ENCODE results near the gene GSTM3.
A peak's percentile ranks its signal among the peaks of the same experiment; 100 is the strongest.
"Not testable (repeated sequence)": the region's sequence is repeated elsewhere in the genome, so short reads cannot be mapped to it uniquely, and the experiment has no call there.

The GSTM3 gene

DNA sequence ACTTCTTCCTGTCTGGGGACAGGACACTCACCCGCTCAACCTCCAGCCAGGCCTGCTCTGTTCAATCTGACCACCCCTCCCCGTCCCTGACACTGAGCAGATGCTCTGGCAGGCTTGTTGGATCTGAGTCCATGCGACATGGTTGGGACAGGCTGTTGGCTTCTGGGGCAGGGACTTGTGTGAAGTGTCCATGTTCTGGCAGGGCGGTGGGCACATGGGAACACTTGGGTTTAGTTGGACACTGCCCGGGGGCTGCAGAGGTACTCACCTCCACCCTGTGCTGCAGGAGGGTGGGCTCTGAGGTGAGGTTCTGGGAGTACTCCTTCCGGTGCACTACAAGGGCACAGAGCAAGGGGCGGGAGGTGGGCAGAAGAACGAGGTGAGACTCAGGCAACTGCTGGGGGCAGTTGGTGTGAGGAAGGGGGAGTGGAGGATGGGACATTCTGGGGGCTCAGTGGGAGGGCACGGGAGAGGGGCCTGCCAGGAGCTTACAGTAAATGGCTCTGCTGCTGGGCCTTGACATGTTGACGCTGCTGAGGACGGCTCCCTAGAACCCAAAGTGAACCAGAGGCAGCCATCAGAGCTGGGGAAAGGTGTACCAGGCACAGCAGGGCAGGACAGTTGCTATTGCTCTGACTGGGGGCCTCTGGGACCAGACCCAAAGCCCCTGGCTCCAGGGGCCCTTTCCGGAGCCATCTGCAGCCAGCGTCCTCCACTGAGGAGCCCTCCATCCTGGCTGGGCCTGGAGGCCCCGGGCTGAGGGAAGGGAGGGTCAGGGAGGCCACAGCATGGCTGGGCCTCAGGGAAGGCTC is 20.6 kb upstream of the GSTM3 start:
- DNase-seq = peak in 2 of 14 donors; percentile 32 to 89

DNA sequence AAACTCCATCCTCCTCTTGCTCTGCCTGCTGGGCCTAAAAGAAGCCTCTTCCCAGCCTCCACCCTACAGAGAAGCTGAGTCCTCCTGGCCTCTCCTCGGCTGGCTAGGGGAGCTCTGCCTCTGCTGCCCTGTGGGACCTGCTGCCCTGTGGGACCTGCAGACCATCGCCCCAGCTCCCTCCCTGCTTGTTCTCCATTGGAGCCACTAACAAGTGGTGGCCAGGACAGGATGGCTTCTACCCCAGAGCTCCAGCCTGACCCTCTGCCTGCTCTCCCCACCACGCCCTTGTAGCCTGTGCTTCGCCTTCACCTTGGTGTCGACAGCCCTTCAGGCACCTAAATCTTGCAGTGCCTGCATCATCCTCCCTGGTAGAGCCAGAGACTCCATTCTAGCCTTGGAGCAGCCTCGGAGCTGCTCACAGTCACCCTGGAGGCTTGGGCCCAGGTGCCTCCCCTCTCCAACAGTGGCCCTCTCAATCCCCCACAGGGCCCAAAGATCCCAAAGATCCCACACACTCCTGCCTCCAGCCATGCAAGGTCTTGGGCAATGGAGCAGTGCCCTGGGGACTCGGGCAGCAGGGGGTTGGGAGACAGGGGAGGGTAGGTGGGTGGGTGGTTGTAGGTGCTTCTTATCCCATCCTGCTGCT is 19.9 kb upstream of the GSTM3 start:
- DNase-seq = no peak

DNA sequence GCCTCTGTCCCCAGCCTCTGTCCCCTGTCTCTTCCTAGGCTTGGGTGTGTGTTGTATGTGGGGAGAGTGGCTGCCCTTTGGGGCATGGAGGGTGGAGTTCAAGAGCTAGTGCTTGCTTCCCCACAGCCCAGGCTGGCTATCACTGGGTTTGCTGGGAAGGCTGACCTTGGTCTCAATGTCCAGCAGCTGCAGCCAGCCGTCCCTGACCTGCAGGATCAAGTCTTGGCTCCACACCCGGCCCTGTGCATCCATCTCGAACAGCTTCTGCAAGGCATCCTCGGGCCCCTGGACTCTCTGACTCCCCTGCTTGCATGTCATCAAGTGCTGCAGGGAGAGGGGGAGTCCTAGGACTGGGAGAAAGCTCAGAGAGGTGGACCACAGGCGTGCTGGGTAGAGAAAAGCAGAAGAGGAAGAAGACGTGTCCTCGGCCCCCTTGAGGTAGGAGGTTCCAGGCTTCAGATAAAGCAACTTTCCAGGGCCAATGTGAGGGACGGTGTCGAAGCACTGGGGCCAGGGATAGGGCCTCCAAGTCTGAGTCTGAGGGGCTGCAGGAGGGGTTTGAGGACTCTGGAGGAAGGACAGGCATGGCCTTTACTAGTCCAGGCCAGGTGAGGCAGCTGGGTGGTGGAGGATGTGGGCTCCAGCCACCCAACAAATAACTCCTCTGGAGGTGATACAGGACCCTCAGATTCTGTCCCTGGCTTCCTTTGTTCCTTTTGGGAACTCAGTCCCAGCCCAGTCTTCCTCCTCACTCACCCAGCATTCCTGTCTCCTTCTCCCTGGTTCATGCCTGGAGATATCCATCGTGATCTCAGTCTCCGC is 18.9 kb upstream of the GSTM3 start:
- DNase-seq = no peak

DNA sequence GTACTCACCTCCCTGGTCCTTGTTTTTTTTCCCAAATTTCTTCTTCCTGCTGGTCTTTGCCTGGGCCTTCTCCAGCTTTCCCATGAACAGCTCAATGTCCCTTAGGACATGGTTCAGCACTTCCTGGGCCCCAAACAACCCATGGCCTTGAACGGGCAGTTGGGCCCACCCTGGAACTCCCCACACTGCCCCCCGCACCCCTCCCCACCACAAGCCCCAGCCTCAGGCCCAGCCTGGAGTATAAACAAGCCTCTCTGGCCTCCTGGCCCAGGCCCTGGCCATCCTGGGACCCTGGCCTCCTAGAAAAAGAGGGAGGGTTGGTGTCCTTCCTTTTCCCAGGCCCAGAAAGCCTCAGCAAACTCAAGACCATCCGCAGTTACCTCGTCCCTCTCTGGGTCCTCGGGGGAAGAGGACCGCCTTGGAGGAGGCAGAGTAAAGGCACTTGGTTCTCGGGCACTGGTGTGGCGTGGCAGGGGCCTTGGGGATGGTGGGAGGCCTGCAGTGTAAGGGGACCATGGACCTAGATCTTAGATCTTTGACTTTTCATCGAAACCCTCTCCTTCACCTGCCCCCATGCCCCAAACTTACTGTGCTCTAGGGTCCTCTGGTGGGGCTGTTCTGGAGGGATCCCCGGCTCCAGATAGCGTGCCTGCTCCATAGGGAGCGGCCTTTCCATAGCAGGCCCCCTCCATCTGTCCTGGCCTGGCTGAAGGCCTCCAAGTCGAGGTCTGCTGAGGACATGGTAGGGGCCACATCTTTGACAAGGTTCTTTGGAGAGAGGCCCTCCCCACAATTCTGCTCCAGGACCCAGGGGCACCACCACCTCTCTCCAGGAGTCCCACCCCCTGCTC is 17.3 kb upstream of the GSTM3 start:
- DNase-seq = no peak

DNA sequence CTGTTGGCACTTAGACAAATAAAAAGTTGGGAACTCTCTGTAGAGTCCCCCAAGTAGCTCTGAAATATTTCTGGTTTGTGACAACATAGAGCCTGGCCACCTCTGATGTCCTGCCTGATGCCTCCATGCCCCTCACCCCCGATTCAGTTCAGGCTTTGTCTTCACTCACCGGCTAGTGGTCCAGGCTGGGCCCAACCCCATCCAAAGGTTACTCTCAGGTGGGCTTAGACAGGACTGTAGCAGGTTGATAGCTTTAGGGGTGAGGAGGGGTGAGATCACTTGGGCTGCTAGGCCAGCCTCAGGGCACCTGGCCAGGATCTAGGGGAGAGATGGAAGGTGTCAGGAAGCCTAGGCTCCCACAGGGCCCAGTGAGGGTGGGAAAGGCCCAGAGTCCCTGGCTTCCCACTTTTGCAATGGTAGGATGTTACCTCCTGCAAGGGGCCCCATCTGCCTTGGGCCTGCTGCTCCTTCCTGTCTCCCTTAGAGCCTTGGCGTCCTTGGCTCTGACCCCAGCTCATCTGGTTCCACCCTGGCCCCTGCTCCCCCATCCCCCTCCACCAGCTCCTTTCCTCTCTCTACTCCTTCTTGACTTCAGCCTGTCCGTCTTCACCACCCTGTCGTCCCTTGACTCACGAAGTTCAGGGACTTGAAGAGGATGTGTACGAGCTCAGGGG is 16.1 kb upstream of the GSTM3 start:
- no peak for DNase-seq

DNA sequence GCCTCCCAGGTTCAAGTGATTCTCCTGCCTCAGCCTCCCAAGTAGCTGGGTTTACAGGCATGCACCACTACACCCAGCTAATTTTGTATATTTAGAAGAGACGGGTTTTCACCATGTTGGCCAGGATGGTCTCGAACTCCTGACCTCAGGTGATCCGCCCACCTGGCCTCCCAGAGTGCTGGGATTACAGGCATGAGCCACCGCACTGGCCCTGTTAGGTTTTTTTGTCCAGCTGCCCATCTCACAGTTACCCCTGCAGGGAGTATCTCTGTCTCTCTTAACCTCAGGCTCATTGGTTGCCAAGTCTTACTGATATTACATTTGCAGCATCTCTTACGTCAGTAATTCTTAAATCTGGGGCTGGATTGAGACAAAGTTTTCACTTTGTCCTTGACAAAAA is 15.5 kb upstream of the GSTM3 start:
- not testable (repeated sequence) for DNase-seq

DNA sequence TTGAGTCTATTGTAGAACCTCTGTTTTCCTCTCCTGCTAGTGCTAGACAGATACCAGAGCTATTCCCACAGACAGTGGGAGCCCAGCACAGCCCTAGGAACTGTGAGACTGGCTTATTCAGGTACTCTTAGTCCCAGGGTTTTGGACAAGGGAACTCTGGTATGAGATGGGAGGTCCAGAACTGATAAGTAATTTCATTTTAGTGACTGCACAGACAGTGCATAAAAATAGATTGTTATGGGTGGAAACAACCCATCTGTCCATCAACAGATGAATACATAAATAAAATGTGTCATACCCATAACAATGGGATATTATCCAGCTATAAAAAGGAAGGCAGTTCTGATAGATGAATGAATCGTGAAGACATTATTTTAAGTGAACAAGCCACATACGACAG is 13.9 kb upstream of the GSTM3 start:
- no peak for DNase-seq

DNA sequence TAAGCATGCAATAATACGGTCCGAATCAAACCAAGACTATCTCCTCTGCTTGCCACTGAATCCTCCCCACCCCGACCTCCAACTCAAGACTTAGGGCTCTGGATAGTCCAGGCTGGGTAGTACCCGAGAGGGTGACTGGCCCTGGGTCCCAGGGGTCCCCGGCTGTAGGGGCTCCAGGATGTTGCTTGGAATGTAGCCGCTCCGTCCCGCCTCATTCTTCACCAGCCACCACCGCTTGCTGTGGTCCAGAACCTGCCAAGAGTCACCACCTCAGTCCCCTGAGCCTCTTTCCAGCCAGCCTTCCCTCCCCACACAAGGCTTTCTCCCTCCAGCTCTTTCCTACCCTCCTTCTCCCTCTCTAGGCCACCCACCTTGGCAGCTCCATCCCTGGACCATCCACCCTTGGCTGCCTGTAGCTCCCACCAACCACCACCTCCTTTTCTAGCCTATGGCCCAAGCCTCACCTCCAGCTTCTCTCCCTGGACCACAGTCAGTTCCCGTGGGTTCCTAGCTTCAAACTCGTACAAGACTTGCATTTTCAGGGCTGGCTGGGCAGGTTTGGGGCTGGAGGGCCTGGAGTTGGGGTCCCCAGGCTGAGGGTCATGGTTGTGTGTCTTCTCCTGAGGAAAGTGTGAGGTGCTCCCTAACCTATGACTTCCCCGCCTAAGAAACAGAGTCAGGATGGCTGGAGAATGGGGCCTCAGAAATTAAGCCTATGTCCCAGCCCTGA is 10.9 kb upstream of the GSTM3 start:
- DNase-seq = no peak

DNA sequence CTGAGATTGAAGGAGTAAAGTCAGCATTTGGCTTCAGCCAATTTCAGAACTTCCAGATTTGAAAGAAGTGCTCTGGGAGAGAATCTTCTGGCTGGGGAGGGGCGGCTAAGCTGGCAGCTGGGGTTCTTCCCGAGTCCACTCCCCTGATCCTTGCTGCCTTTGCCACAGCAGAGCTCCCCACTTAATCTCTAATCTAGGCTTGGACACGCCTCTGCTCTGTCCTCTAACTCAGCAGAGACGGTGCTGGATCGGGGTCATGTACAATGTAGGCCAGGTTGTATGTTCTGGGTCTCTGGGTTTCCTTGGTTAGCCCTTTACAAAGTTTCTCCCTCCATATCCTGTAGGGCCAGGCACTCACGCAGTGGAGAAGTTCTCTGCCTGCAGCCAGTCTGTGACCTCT is 10.1 kb upstream of the GSTM3 start:
- DNase-seq = no peak

DNA sequence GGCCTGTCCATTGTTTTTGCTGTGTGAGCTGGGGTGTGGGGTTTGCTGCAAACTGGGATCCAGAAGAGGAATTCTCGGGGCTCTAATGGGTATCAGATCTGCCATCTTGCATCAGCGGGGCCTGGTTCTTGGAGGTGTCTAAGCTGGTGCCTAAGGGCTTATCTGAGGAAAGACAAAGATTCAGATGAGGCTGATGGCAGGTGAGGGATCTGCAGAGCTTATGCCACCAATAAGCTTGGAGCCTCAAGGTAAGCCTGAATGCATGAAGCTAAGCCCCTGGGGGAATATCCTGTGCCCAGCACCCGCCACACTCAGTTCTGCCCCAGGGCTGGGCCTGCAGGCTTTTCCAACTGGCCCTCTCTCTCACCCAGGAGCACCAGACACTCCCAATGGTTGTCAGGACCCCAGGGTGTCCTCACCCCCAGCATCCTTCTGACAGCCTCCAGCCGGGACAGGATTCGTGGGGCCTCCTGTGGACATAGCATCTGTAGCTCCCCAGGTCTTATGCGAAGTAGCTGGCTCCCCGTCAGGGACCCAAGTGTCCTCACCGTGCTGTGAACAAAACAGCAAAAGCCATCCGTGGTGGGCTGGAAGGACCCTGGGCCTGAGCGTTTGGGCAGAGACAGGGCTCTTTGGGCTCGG is 9.5 kb upstream of the GSTM3 start:
- no peak for DNase-seq

DNA sequence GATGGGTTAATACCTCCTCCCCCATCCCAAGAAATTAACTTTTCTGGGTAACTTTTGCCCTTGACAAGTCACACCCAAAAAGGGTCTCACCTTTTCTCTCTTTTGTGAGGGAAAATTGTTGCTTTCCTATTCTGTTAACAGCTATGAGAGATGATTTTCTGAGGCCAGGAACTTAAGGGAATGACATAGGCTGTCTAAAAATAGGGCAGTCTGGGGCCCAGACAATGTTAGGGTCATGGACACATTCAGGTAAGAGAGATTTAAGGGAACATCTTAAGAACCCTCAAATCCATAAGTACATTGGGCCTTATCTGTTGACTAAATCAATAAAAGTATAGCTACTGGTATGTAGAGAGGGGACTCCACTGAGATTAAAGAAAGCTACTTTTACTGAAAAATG is 8.4 kb upstream of the GSTM3 start:
- no peak for DNase-seq

DNA sequence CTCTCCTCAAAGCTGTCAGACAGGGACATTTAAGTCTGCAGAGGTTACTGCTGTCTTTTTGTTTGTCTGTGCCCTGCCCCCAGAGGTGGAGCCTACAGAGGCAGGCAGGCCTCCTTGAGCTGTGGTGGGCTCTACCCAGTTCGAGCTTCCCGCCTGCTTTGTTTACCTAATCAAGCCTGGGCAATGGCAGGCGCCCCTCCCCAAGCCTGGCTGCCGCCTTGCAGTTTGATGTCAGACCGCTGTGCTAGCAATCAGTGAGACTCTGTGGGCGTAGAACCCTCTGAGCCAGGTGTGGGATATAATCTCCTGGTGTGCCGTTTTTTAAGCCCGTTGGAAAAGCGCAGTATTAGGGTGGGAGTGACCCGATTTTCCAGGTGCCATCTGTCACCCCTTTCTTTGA is 7.5 kb upstream of the GSTM3 start:
- not testable (repeated sequence) for DNase-seq

DNA sequence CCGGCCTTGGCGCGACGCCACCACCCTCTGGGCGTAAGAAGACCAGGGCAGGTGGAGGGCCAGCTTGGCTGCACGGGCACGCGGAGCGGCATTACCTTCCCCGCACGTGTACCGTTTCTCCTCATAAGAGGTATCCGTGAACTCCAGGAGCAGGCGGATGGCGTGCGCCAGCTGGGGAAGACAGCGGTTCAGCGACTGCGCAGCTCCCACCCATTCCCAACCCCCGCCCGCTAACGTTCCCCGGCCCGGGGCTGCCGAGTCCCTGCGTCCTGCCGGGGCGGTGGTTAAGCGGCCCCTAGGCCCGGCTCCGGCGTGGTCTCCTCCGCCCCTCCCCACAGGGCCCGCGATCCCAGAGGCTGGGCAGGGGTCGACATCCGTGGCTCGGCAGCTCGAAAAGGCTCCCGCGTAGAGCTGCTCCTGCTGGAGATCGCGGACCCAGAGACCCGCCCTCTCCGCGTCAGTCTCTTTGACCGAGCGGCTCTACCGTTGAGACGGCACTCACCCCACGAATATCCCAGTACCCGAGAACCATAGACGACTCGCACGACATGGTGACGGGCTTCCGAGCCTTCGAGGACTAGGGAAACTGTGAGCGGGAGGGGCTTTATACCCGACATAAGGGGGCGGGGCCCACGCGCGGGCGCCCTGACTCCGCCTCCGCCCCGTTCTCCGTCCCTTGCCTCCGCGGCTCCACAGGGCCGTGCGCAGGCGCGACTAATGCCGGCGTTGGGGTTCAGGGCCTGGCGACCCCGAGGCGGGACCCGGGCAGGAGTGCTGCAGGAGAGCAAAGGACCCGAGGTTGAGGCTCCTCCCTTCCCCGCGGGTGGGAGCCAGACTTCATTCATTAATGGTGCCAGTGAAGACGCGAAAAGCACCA is 862 bp downstream of the GSTM3 start:
- peak in 11 of 14 donors; percentile 34 to 77 (median 67) for DNase-seq

DNA sequence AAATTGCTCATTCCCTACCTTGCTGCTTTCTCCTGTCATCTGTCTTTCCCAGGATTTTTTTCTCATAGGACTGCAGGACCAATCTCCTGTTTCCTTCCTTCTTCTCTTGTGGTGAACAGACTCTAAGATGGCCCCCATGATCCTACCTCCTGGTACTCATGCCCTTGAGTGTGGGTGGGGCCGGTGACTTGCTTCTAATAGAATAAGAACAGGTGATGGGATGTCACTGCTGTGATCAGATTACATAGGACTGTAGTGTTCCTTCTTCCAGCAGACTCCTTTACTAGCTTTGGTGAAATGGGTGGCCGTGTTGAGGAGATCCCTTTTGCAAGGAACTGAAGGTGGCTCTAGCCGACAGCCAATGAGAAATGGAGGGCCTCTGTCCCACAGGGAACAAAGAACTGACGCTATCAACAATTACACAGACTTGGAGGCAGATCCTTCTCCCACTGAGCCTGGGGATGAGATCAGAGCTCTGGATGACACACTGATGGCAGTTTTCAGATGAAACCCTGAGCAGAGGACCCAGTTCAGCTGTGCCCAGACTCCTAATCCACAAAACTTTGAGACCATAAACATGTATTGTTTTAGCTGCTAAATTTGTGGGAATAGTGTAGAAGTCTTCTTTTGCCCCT is 7.5 kb downstream of the GSTM3 start:
- DNase-seq = no peak

DNA sequence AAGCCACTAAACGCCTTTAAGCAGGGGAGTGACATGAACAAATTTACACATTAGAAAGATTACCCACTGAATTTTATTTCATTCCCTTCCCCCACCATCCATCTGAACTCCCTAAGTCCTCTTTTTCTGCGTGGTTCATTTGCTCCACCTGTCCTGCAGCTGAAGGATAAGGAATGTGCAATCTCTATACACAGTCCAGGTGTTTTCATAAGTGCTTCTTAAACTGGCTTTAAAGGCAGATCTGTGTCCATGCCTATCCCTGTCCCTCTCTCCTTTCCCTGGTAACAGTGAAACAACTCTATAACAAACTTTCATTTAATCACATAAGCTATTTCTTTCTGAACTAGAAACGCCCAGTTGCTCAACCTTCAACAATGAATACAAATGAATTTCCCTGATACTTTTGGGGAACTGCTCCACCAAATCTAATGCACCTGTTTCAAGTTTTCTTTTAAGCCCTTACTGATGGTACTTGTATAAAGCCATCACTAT is 8.4 kb downstream of the GSTM3 start:
- no peak for DNase-seq

DNA sequence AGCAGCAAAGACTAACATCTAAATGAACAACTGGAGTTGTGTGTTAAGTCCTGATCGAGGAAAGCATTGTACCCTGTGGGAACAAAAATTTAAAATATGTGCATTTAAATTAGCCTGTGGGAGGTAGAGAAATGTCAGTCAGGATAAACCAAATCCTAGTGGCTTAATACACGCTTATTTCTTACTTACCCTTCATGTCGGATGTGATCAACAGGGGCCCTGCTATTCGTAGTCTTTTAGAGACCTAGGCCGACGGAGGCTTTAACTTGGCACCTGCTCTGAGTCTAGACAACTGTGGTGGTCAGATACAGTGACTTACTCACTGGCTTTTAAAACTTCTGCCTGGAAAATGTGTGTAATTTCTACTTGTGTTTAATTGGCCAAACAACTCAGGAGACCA is 10.2 kb downstream of the GSTM3 start:
- no peak for DNase-seq

DNA sequence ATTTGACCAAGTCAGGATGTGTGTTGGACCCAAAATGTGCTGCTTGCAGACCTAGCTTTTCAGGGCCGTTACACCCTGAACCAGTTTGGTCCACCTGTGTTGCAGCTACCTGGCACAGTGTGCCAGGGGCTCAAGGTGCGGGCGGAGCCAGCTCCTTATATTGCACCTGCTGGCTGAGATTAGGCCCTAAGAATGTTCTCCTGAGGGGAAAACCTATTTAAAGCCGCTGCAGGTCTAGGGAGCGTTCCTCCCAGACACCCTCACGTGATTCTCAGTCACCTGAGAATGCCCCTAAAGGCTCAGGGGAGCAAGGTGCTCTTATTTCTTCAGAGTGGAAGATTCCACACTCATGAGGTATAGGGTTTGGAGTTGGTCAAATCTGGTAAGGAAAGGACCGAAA is 12.0 kb downstream of the GSTM3 start:
- no peak for DNase-seq

DNA sequence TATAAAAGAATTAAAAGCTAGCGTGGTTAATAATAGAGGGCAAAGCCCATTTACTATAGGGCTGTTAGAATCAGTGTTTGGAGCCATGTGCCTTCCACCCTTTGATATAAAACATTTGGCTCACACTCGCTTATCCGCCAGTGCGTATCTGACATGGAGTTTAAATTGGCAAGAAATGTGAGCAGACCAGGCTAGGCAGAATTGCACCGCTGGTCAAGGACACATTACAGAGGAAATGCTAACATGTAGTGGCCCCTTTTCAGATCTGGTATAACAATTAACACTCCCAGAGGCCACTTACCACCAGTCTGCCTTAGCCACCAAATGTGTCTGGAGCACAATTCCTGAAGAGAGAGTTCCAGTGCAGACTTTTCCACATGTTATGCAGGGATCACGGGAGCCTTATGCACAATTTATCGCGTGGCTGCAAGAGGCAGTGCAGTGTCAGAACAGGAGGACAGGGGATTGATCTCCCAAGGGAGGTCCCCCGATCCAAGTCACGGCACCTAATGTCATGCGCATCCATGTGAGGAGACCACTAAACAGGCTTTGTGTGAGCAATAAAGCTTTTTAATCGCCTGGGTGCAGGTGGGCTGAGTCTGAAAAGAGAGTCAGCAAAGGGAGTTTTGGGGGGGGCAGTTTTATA is 14.0 kb downstream of the GSTM3 start:
- no peak for DNase-seq
